SKM-1 (cell line): ENCODE results near the gene TOB1.

ENCODE experiments used
- DNase-seq: peaks from one replicate; lab custom pipeline; 2025; ENCODE audit not compliant: unreplicated experiment; lab: John Stamatoyannopoulos, UW

Gene TOB1

DNA sequence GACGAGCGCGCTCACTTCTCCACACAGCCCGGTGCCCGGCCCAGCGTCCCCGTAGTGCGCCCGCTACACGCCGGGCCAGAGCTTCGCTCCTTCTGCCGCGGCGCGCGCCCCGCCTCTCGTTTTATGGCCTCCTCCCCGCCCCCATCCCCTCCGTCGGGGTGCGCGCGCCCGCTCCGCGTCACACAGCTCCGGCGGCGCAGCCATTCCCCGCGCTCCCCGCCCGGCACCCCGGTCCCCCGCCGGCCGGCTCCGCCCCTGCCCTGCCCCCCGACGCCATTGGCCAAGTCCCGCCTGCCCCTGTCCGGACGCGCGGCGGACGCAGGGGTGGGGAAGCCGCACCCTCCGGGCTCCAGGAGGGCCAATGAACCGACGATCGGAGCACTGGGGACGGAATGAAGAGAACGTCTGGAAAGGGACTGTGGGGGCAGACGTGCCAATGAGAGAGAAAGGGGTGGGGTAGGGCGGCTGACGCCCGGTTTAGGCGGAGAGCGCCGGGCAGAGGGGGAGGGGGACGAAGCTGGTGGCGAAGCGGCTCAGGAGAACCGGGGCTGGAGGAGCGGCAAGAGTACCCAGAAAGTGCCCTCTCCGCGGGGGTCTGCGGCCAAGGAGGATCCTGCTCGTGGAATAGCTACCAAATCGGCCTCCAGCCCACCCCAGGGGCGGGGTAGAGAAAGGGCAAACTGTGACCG is at the start of gene TOB1:
Gene TOB1, minus strand, starts transcription at position 94 of the 689 bp plus-strand sequence. CDS start 2,337 bp downstream, outside the sequence.
- DNase-seq, result peak; percentile 98

GRCh38 chr17:50914505-50915063 is 48.4 kb upstream of the TOB1 start:
- DNase-seq, result no peak

DNA sequence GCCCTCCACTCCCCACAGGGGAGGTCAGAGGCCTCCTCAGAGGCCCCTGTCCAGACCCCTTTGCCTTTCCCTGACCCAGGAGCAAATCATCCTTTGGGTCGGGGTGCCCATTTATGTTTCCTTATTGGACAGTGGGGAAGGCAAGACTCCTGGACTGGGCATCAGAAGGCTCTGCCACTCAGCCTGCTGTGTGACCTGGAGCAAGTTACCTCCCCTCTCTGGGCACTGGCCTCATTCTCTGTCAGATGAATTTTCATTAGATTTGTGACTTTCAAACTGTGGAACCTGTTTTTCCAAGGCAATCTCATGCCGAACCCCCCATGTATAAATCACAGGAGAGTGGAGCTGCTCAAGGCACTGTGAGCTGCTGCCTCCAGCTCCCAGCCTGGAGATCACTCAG is 47.0 kb upstream of the TOB1 start:
- DNase-seq, result no peak

GRCh38 chr17:50911890-50912289 is 45.7 kb upstream of the TOB1 start:
- DNase-seq, result no peak

DNA sequence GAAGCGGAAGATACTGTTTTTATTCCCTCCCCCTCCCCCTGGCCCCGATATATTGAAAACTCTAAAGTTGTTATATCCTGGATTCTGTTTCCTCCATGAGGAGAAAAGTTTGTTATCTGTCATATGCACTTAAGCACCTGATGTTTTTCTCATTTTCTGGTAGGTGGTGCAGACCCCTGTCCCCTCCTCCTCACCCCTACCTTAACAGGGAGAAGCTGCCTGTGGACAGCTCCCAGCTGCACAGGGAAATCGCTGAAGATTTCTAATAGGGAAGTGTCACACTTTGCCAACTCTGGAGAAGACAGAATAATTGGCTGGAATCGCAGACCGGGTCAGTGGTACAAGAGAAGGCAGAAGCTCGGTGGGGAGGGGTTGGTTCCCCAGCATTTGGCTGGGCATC is 45.3 kb upstream of the TOB1 start:
- DNase-seq, result no peak

GRCh38 chr17:50909765-50910605 is 43.8 kb upstream of the TOB1 start:
- DNase-seq, result no peak

DNA sequence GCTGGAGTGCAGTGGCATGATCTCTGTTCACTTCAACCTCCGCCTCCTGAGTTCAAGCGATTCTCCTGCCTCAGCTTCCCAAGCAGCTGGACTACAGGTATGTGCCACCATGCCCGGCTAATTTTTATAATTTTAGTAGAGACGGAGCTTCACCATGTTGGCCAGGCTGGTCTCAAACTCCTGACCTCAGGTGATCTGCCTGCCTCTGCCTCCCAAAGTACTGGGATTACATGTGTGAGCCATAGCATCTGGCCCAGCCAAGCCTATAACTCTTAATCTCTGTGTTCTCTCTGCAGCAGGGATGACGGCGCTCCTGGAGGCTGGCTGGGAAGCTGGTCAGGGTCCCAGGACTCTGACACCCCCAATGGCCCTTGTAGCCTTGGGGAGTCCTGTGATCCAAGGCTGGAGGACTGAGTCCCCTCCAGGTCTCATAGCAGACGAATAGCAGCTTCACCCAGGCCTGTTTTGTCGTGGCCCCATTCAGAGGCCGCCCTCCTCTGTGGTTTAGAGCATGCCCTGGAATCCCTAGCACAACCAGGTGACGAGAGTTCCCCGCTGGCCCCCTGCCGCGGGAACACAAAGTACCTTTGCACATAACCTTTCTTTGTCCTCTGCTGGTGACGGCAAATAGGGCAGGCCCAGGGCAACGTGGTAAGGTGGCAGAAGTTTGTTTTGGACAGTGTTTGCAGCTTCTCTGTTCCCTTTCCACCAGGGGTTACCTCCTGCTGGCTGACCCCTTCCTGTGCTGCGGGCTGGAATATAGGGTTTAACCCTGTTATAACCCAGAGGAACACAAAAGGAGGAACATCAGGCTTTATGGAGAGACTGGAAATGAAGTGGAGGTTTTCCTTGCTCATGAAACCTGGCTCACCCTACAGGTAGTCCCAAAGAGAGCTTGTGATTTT is 43.0 kb upstream of the TOB1 start:
- peak; percentile 27 for DNase-seq

GRCh38 chr17:50908140-50908859 is 42.1 kb upstream of the TOB1 start:
- peak; percentile 17 for DNase-seq

- DNase-seq, result no peak
Measured at GRCh38 chr17:50906443-50906842, 40.3 kb upstream of the TOB1 start.

GRCh38 chr17:50905460-50905803 is 39.3 kb upstream of the TOB1 start:
- DNase-seq, result no peak

GRCh38 chr17:50904518-50905459 is 38.6 kb upstream of the TOB1 start:
- DNase-seq, result no peak

GRCh38 chr17:50903604-50904517 is 37.7 kb upstream of the TOB1 start:
- no peak for DNase-seq

DNA sequence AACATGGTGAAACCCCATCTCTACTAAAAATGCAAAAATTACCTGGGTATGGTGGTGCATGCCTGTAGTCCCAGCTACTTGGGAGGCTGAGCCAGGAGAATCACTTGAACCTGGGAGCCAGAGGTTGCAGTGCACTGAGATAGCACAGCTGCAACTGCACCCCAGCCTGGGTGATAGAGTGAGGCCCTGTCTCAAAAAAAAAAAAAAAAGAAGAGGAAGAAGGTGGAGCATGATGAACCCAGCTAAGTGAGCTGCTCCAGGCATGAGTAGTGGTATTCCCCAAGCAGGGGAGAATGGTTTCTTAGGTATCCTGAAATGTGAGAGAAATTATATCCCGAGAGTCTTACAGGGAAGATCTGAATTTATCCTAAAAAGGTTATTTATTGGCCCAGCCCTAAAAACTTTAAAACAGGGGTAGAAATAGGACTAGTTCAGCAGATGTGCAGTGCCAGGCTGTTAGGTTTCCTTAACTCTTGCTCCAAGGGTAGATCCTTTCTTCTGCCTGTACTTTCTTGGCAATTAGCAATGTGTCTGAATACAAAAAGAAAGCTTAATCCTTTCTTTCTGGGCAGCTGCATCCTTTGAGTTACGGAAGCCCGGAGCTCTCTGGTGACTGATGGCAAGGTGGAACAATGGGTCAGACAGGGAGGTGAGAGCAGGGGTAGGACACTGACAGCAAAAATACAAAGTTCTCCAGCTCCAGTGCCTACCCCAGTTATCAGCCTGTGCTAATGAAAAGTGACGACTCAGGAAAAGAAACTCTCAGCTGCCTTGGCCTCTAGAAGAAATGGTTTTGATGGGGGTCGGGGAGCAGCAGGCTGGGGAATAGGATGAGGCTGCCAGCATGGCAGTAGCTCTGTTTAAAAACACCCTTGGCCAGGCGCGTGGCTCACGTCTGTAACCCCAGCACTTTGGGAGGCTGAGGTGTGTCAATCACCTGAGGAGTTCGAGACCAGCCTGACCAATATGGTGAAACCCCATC is 36.5 kb upstream of the TOB1 start:
- no peak for DNase-seq

- no peak for DNase-seq
Measured at GRCh38 chr17:50900383-50900892, 34.3 kb upstream of the TOB1 start.

- DNase-seq, result no peak
Measured at GRCh38 chr17:50899559-50900319, 33.6 kb upstream of the TOB1 start.

DNA sequence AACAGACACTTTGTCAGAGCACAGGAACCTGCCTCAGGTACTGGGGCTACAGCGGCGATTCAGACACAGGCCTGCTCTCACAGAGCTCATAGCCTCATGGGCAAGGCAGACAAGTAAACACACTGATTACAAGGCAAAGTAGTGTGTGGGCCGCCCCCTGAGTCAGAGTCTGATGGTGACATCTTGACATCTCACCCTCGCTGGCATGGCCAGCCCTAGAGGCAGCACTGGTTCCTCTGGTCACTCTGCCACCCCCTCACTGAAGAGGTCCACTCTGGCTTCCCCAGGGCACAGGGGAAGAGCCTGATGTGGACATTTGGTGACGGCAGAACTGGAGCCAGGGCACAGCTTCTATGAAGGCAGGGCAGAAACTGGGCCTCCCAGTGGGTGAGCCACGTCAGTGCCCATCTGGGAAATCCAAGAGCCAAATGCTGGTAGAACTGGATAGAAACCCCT is 32.9 kb upstream of the TOB1 start:
- no peak for DNase-seq
